Chondrocyte (in vitro differentiated cells): ENCODE results near the gene SHF. TPM values are rescaled to one million over a fixed set of nuclear protein-coding genes. Genes with fewer than 3 reads are reported as not detected.
A peak's percentile ranks its signal among the peaks of the same experiment; 100 is the strongest.

ENCODE experiments used
- DNase-seq: peaks from one replicate; pipeline ENCODE4 v3.0.0; 2021; ENCODE audit warnings: mixed read lengths, low spot score
- H3K27ac Mint-ChIP-seq: one replicate; pipeline ENCODE4 v1.8.0; 2021; ENCODE audit warnings: mild to moderate bottlenecking, moderate library complexity, mixed read lengths; ENCODE audit not compliant: unreplicated experiment
- H3K27me3 Mint-ChIP-seq: 2 replicates; pipeline ENCODE4 v1.8.0; 2021; ENCODE audit warnings: low read depth, mixed read lengths
- H3K36me3 Mint-ChIP-seq: 2 replicates; pipeline ENCODE4 v1.8.0; 2021; ENCODE audit warnings: low read depth, mixed read lengths
- H3K4me1 Mint-ChIP-seq: 2 replicates; pipeline ENCODE4 v1.8.0; 2021; ENCODE audit warnings: low read depth, mild to moderate bottlenecking, mixed read lengths
- H3K4me3 Mint-ChIP-seq: one replicate; pipeline ENCODE4 v1.8.0; 2021; ENCODE audit warnings: mild to moderate bottlenecking, moderate library complexity, mixed read lengths; ENCODE audit not compliant: unreplicated experiment
- H3K9me3 Mint-ChIP-seq: 2 replicates; pipeline ENCODE4 v1.8.0; 2021; ENCODE audit warnings: low read depth, mixed read lengths
- total RNA-seq: library from RNA; stranded (reverse); gene quantifications from 3 replicates; pipeline ENCODE4 v1.2.1, GENCODE V29; 2021
- TF ChIP-seq, protein P1 (sequence below): fragments of 200-600 bp; sonication (generic); IDR thresholded peaks from 2 replicates; pipeline ENCODE4 v1.5.0; 2021; ENCODE audit warnings: antibody characterized with exemption, mild to moderate bottlenecking, moderate library complexity

Gene SHF
- total RNA-seq, 1 donor from 2014 or later: 4.9 TPM

DNA sequence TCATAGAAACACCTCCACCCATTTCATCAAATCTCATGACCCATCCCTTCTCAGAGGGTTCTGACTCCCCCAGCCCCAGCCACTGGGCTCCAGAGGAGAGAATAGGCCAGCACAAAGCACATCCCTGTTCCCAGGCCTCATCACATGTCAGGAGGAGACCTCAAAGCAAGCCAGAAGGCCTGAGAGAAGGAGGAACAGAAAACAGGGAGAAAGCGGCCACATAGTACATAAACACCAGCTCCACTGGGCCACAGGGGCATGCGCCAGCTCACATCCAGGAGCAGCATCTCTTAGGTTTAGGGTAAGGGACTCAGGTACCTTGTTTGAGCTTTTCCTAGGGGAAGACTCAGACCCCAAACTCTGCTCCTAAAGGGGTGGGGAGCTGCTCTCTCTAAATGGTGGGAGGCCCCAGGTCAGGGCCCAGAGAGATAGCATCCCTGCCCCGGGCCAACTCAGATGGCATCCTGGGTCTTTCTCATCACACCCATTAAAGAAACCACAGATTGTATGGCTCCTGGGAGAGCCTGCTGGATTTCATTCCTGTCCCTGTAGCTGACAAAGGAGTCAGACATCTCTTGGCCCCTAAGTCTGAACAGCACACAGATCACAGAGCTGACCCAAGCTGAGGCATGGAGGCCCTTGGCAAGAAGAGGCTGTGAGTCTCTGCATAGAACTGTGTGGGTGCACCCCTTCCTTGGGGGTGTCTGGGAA lies 2.5 kb downstream of the SHF start:
- no peaks in the 10 kb centered on the region for H3K27me3 Mint-ChIP-seq
- no peak for DNase-seq
- H3K36me3 Mint-ChIP-seq: no peaks in the 10 kb centered on the region
- H3K4me1 Mint-ChIP-seq: peaks cover 31% of the 10 kb centered on the region
- no peak overlapping the region for H3K27ac Mint-ChIP-seq
- no peak overlapping the region for H3K4me3 Mint-ChIP-seq
- H3K9me3 Mint-ChIP-seq: no peaks in the 10 kb centered on the region
- TF ChIP-seq, protein P1, sequence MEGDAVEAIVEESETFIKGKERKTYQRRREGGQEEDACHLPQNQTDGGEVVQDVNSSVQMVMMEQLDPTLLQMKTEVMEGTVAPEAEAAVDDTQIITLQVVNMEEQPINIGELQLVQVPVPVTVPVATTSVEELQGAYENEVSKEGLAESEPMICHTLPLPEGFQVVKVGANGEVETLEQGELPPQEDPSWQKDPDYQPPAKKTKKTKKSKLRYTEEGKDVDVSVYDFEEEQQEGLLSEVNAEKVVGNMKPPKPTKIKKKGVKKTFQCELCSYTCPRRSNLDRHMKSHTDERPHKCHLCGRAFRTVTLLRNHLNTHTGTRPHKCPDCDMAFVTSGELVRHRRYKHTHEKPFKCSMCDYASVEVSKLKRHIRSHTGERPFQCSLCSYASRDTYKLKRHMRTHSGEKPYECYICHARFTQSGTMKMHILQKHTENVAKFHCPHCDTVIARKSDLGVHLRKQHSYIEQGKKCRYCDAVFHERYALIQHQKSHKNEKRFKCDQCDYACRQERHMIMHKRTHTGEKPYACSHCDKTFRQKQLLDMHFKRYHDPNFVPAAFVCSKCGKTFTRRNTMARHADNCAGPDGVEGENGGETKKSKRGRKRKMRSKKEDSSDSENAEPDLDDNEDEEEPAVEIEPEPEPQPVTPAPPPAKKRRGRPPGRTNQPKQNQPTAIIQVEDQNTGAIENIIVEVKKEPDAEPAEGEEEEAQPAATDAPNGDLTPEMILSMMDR: no peak

DNA sequence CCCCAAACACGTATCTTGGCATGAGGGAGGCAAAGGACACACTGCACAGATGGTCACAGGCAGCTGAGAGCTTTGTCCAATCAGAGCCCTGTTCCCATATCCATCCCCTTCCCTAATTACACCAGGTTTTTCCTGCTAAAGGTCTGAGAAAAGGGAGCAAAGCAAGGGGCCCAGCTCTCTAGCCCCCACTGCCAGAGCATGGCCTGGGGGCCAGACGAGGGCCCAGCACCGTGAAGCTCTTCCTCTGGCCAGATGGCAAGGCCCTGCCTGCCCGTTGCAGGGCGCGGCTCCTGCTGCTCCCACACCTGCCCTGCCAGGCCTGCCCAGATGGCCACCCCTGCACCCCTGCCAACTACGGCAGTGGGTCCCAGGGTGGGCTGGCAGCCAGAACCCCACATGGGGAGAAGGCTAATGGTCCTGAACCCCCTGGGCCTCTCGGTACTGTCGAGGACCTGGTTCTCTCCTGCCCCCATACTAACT lies 3.2 kb downstream of the SHF start:
- Mint-ChIP-seq H3K4me1 (peaks cover 31% of the 10 kb centered on the region), H3K27me3 (no peaks in the 10 kb centered on the region)

DNA sequence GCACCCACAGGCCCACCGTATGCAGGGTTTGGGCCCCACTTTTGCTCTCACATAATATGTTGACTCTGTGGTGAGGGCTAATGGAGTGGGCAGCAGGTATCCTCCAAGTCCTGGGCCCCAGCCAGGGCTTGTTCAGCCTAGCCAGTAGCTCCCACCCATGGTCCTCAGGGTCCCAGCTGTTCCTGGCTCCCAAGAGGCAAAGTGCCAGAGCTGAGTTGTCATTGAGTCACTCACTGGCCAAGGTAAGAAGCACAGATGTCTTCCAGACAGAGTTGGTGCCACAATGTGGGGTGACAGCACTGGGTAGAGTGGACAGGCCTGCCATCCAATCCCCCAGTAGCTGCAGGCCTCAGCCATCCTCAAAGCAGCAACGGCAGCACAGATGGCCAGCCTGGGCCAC lies 4.3 kb downstream of the SHF start:
- TF ChIP-seq, protein P1: no peak
- Mint-ChIP-seq H3K4me1 (peaks cover 28% of the 10 kb centered on the region), H3K27me3 (no peaks in the 10 kb centered on the region), H3K9me3 (no peaks in the 10 kb centered on the region), H3K27ac (no peak overlapping the region), H3K4me3 (no peak overlapping the region), H3K36me3 (no peaks in the 10 kb centered on the region)
- no peak for DNase-seq

More for the DNA sequence above, 3.2 kb downstream of the SHF start:
- no peak overlapping the region for H3K4me3 Mint-ChIP-seq
- no peaks in the 10 kb centered on the region for H3K36me3 Mint-ChIP-seq
- TF ChIP-seq, protein P1: no peak
- no peaks in the 10 kb centered on the region for H3K9me3 Mint-ChIP-seq
- no peak overlapping the region for H3K27ac Mint-ChIP-seq
- no peak for DNase-seq

DNA sequence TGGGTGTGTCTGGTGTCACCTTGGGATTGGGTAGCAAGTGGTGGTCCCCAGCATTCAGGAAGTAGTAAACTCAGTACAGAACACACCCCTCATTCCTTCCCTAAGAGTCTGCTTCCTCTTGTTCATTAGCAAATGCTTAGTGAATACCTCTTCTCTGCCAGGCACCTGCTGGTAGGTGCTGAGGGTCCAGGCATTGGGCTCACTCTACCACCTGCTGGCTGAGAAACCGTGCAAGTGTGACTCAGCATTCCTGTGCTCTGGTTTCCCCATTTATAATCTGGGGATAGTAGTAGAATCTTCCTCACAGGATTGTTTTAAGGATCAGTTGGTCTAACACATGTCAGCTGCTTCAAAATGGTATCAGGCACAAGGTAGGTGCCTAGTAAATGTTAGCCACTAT lies 4.8 kb downstream of the SHF start:
- no peaks in the 10 kb centered on the region for H3K36me3 Mint-ChIP-seq
- H3K27ac Mint-ChIP-seq: no peak overlapping the region
- H3K4me1 Mint-ChIP-seq: peaks cover 23% of the 10 kb centered on the region
- no peaks in the 10 kb centered on the region for H3K9me3 Mint-ChIP-seq
- H3K4me3 Mint-ChIP-seq: no peak overlapping the region
- no peaks in the 10 kb centered on the region for H3K27me3 Mint-ChIP-seq
- no peak for DNase-seq
- TF ChIP-seq, protein P1: no peak

GRCh38 chr15:45181491-45182285 lies 6.1 kb downstream of the SHF start:
- H3K27ac Mint-ChIP-seq: peak overlapping the region; percentile 66
- TF ChIP-seq, protein P1: no peak
- H3K36me3 Mint-ChIP-seq: peaks cover 2% of the 10 kb centered on the region
- H3K4me1 Mint-ChIP-seq: peaks cover 17% of the 10 kb centered on the region
- no peak overlapping the region for H3K4me3 Mint-ChIP-seq
- no peak for DNase-seq
- H3K9me3 Mint-ChIP-seq: no peaks in the 10 kb centered on the region
- no peaks in the 10 kb centered on the region for H3K27me3 Mint-ChIP-seq
